Heart right ventricle (tissue), 16 donors: ENCODE data around the gene SPECC1L. TPM values are rescaled to one million over a fixed set of nuclear protein-coding genes. Genes with fewer than 3 reads are reported as not detected.

ENCODE experiments used
- ATAC-seq, 8 donors: fragments of 200-7000 bp; cut with Tn5 transposase; one replicate each; pipeline ENCODE4 v1.9.1; 2020; ENCODE audit warnings: mild to moderate bottlenecking in 8 of 8, moderate library complexity in 8 of 8, moderate number of reproducible peaks in 1 of 8
- DNase-seq, 2 donors: peaks; one replicate each; pipeline ENCODE4 v3.0.0-alpha.2; 2020
- H3K27ac ChIP-seq, 10 donors: fragments of 200-600 bp; sonication (generic) in 2 of 10; one replicate each; pipeline versions ENCODE4 v1.5.0 to v1.8.0; 2020 to 2022; ENCODE audit warnings: mild to moderate bottlenecking in 3 of 10
- H3K27me3 ChIP-seq, 7 donors: fragments of 200-600 bp; one replicate each; pipeline ENCODE4 v1.8.0; 2021 to 2022; ENCODE audit warnings: mild to moderate bottlenecking in 2 of 7
- H3K36me3 ChIP-seq, 9 donors: fragments of 200-600 bp; sonication (generic) in 1 of 9; one replicate each; pipeline versions ENCODE4 v1.5.0 to v1.8.0; 2020 to 2022; ENCODE audit warnings: mild to moderate bottlenecking in 2 of 9
- H3K4me1 ChIP-seq, 9 donors: fragments of 200-600 bp; sonication (generic) in 1 of 9; one replicate each; pipeline versions ENCODE4 v1.5.0 to v1.8.0; 2020 to 2022; ENCODE audit warnings: mild to moderate bottlenecking in 4 of 9
- H3K4me3 ChIP-seq, 10 donors: fragments of 200-600 bp; sonication (generic) in 2 of 10; one replicate each; pipeline versions ENCODE4 v1.5.0 to v1.8.0; 2020 to 2022; ENCODE audit warnings: mild to moderate bottlenecking in 7 of 10, moderate library complexity in 2 of 10
- H3K9me3 ChIP-seq, 11 donors: fragments of 200-600 bp in 10 of 11; sonication (generic) in 2 of 11; one replicate each; pipeline versions ENCODE4 v1.5.0 to v1.8.0; 2013 to 2022; ENCODE audit warnings: mild to moderate bottlenecking in 2 of 11, control low read depth in 1 of 11, moderate library complexity in 1 of 11
- CTCF ChIP-seq, 9 donors: fragments of 200-600 bp; sonication (generic) in 2 of 9; IDR thresholded peaks; one replicate each; pipeline versions ENCODE4 v1.5.0 to v1.8.0; 2021 to 2022; ENCODE audit warnings: antibody characterized with exemption in 9 of 9, mild to moderate bottlenecking in 5 of 9, moderate library complexity in 1 of 9
- WGBS, 2 donors: extraction: QIAGEN DNeasy Blood & Tissue Kit; methylation state at CpG; one replicate each; pipeline ENCODE4 v1.1.7; 2013; ENCODE audit warnings: inconsistent platforms in 1 of 2; 5-methylcytosine and 5-hydroxymethylcytosine counted together
- intact Hi-C, 10 donors: fragments of 100-400 bp; cut with DNase I; formaldehyde crosslinking; loops; one replicate each; pipeline versions ENCODE4 v1.11.1 to v1.14.2; 2022
- polyA plus RNA-seq, 2 donors: library from polyadenylated mRNA; stranded (reverse); fragments of 200-250 nt; gene quantifications; one replicate each; pipeline ENCODE4 v1.2.3, GENCODE V29; 2013
- total RNA-seq, 10 donors: library from RNA; stranded (reverse); fragmentation: NEBNext Ultra II Directional in 3 of 10; extraction: Animal tissue kit (Norgen Biotek cat#: 25700) in 3 of 10; gene quantifications; one replicate each; pipeline versions ENCODE4 v1.2.1 to v1.2.4, GENCODE V29; 2021 to 2023
- donor health status: Arrhythmogenic right ventricular cardiomyopathy.
- donor health status: ischemic (EF 13 %, LVEDD 7.1; RV severe dilation, severe dysfunction).
- donor health status: healthy with polysubstance abuse.
- donor health status: DM: no; HTN: yes; CAD: no.
- donor health status: DM: no; HTN: no; CAD: no.
- donor health status: ischemic (EF 25% LVEDD 6.9; RV normal size, moderate dysfunction).
- donor health status: ischemic (EF 25% LVEDD 5.7; RV mildly dilated, moderate dysfunction).
- donor health status: healthy.
- donor health status: DM: yes; HTN: yes; CAD: no.
- donor health status: Ischemic cardiomyopathy.
- donor health status: ischemic (EF 35%, LVEDD 5.7; RV mildly dilated, moderate dysfunction).
- donor health status: nonischemic (EF 11% LVEDD 7.7; RV severe dilation, severe dysfunction).
- donor health status: DM: yes; HTN: yes; CAD: no.
- donor health status: PGD.
- donor health status: ischemic (EF 29% LVEDD 5.4; RV normal size, mild dysfunction).
- donor health status: nonischemic (EF 23%, LVEDD 6.1; RV moderate dilation, normal function).

Gene SPECC1L
- total and polyA plus RNA-seq, 12 donors, result 8.3 to 61.7 (median 49.5) TPM

GRCh38 chr22:24431309-24432034 is 160.8 kb downstream of the SPECC1L start:
- no peak for ATAC-seq
- TF ChIP-seq CTCF (IDR thresholded peaks at IDR 0.05), result no peak
- Histone ChIP-seq H3K4me3 (no peak overlapping the region), H3K27ac (peak overlapping the region in 9 of 10 donors; percentile 30 to 91 (median 69)), H3K36me3 (peaks cover 0 to 5% (median 0%) of the 10 kb centered on the region in 9 donors), H3K4me1 (peaks cover 44 to 100% (median 82%) of the 10 kb centered on the region in 9 donors), H3K9me3 (no peaks in the 10 kb centered on the region), H3K27me3 (no peaks in the 10 kb centered on the region)
- intact Hi-C loops, result loop anchor here in 5 of 10 donors (5.0 to 10.0 kb wide), 6 partner anchors 36 to 107 kb away; no protein-coding TSS in a partner anchor
- DNase-seq, result no peak
- 74 to 81% methylated on average over 9 of the region's 9 CpGs for WGBS, 2 donors

GRCh38 chr22:24432059-24432853 is 161.6 kb downstream of the SPECC1L start:
- Histone ChIP-seq H3K36me3 (peaks cover 0 to 10% (median 0%) of the 10 kb centered on the region in 9 donors), H3K4me3 (no peak overlapping the region), H3K27ac (peak overlapping the region in 9 of 10 donors; percentile 40 to 91 (median 69)), H3K9me3 (no peaks in the 10 kb centered on the region), H3K27me3 (no peaks in the 10 kb centered on the region), H3K4me1 (peaks cover 44 to 99% (median 83%) of the 10 kb centered on the region in 9 donors)
- intact Hi-C loops, result loop anchor here in 5 of 10 donors (5.0 to 10.0 kb wide), 6 partner anchors 35 to 107 kb away; no protein-coding TSS in a partner anchor
- ATAC-seq (peak; percentile 41 to 64 (median 52)), DNase-seq (peak; percentile 84)
- no peak for TF ChIP-seq CTCF (IDR thresholded peaks at IDR 0.05)
- WGBS, 2 donors, result 56 to 58% methylated on average over 17 of the region's 17 CpGs

- peaks cover 0 to 12% (median 0%) of the 10 kb centered on the region in 9 donors for H3K36me3 ChIP-seq
- peaks cover 44 to 98% (median 83%) of the 10 kb centered on the region in 9 donors for H3K4me1 ChIP-seq
- H3K9me3 ChIP-seq, result no peaks in the 10 kb centered on the region
- DNase-seq (no peak), ATAC-seq (no peak)
- 91% methylated on average over 34 of the region's 34 CpGs for WGBS, 2 donors
- H3K4me3 ChIP-seq, result no peak overlapping the region
- intact Hi-C loops, result loop anchor here in 5 of 10 donors (5.0 to 10.0 kb wide), 6 partner anchors 34 to 108 kb away; no protein-coding TSS in a partner anchor
- peak overlapping the region in 9 of 10 donors; percentile 55 to 91 (median 72) for H3K27ac ChIP-seq
- no peak for TF ChIP-seq CTCF (IDR thresholded peaks at IDR 0.05)
- no peaks in the 10 kb centered on the region for H3K27me3 ChIP-seq
These were observed 162.6 kb downstream of the SPECC1L start for GRCh38 chr22:24433001-24433827.
